Retinal pigment epithelial cell (primary cell): ENCODE data around the gene LRRC15.

Source experiments
- DNase-seq: peaks from one replicate; pipeline ENCODE4 v3.0.0-alpha.2; 2010; ENCODE audit warnings: low read depth
- H3K4me3 ChIP-seq: 2 replicates; pipeline ENCODE4 v1.5.1; 2011; ENCODE audit warnings: mild to moderate bottlenecking, low read length, control low read depth, moderate library complexity
- CTCF ChIP-seq: conservative IDR thresholded peaks from 2 replicates; pipeline ENCODE4 v1.5.1; 2011; ENCODE audit warnings: low read depth, low read length, control low read depth, inconsistent platforms

Gene LRRC15

GRCh38 chr3:194373899-194374298 is 4.4 kb upstream of the LRRC15 start:
- no peak for TF ChIP-seq CTCF
- H3K4me3 ChIP-seq: no peak overlapping the region
- DNase-seq: no peak

DNA sequence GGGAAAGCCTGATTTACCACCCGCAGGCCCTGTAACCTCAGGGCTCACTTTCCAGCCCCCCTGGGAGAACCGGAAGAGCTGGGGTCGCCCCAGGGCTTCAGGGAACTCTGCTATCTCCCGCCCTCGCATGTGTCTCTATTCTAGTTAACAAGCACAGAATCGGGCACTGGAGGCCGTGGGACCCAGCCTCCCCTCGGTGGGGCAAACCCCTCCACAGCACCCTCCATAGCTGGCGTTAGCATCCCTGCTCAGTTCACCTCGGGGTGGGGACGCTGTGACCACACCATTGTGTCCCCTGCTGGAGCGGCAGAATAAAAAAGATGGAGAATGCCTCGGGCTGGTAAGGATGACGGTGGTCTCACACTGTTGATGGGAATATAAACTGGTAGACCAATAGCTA is 3.5 kb upstream of the LRRC15 start:
- no peak for TF ChIP-seq CTCF
- no peak for DNase-seq
- no peak overlapping the region for H3K4me3 ChIP-seq

DNA sequence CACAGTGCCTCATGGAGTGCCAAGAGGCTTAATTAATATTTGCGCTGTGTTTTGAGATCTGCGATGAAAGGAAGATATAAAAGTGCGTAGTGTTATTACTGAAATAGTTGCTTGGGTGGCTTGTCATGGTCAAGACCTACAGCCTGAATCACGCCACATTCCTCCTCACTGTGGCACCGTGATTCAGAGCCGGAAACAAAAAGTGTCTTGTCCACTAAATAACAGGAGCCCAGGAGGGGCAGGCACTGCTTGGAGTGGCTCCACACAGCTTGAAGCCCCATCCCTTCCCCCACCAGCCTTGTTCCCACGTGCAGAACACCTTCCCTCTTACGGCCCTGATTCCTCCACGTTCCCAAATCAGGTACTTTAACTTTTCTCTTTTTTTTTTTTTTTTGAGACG is 1.2 kb upstream of the LRRC15 start:
- H3K4me3 ChIP-seq: no peak overlapping the region
- no peak for DNase-seq
- no peak for TF ChIP-seq CTCF

DNA sequence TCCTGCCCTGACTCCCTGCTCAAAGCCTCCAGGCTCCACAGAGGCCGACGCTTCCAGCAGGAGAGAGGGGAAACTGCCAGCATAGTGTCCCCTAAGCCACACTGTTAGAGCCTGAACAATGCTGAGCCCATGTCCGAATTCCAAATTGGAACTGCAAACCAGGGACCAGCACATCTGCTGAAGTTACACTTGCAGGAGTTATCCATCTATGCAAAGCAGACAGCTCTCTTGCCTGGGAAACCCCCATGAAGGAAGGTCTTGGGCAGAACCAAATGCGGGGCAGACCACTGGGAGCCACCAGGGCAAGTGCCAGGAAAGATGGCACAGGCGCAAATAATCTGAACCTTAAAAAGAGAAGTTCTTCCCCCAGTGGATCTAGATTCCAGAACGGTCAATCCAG is 625 bp downstream of the LRRC15 start:
- DNase-seq: no peak
- TF ChIP-seq CTCF: no peak
- H3K4me3 ChIP-seq: no peak overlapping the region

DNA sequence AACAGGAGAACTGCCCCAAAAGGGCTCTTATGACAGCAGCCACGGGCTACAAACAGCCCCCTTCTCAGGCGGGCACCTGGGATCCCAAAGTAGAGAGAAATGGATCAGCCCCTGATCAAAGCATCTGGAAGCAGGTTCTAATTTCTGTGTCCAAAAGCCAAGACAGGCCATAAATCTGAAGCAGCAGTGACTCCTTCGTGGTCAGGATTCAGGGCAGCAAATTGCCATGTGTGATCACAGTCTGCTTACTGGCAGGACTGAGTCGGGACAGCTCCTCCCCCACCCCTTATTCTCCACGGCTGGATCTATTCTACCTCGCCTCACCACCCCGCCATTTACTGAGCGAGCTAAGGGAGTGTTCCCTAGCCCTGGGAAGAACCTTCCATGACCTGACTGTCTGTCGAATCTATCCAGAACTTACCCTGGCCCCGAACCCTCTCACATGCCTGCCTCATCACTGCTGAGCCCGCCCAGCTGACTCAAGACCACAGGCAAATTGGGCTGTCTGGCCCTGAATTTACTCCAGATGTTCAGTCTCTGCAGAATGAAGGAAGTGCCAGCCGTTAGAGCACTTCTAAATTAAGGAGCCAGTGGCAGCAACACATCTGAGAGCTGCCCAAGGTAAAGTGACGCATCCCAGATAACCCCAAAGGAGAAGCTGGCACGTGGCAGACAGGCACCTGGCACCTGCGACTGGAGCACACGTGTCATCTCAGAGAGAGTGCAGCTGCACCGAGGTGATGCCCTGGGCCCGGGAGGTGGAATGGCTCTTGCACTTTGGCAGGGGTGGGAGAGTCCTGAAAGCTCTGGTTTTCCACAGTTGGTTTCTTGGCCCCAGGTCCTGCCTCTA is 1.3 kb downstream of the LRRC15 start:
- H3K4me3 ChIP-seq: no peak overlapping the region
- no peak for TF ChIP-seq CTCF
- no peak for DNase-seq

DNA sequence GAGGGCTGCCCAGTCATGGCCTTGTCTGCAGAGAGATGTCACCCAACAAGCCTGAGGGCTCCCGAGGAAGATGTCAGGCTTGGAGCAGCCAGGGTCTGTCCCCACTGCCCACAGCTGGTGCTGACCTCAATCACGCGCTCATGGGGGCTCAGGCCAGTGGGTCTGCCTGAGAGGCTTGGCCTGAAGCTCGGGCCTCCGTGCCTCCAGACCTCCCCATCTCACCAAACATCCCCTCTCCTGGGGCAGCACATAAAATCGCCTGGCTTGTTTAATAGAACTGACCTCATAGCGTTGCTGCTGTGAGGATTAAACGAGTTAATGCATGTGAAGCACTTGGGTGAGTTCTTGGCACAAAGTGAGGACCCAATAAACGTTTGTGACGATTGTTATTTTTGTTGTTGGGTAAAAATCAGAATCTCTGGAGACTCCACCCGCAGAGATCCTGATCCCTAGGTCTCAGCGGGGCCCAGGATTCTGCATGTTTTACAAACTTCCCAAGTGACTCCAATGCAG is 3.5 kb downstream of the LRRC15 start:
- TF ChIP-seq CTCF: no peak
- H3K4me3 ChIP-seq: no peak overlapping the region
- DNase-seq: no peak

- TF ChIP-seq CTCF: no peak
- no peak overlapping the region for H3K4me3 ChIP-seq
- no peak for DNase-seq
Observed at GRCh38 chr3:194365526-194365925, 4.0 kb downstream of the LRRC15 start.
